AML-193 (cell line): Measurements from ENCODE around the gene TNRC6C.
A peak's percentile ranks its signal among the peaks of the same experiment; 100 is the strongest.
"Not testable (repeated sequence)": the region's sequence is repeated elsewhere in the genome, so short reads cannot be mapped to it uniquely, and the experiment has no call there.

Experiments used
- DNase-seq, 2 experiments: peaks; one replicate each; lab custom pipeline; 2025; lab: John Stamatoyannopoulos, UW

Gene TNRC6C

GRCh38 chr17:78043031-78043430, 84.5 kb downstream of the TNRC6C start:
- DNase-seq = no peak

GRCh38 chr17:78044280-78044835, 85.9 kb downstream of the TNRC6C start:
- no peak for DNase-seq

GRCh38 chr17:78045316-78045715, 86.8 kb downstream of the TNRC6C start:
- DNase-seq = no peak

- peak; percentile 22 to 41 for DNase-seq
Measured at GRCh38 chr17:78046923-78047322, 88.4 kb downstream of the TNRC6C start.

GRCh38 chr17:78048346-78049292, 90.1 kb downstream of the TNRC6C start:
- DNase-seq = no peak

GRCh38 chr17:78049609-78050008, 91.1 kb downstream of the TNRC6C start:
- DNase-seq = no peak

GRCh38 chr17:78051186-78051972, 92.9 kb downstream of the TNRC6C start:
- no peak for DNase-seq

- no peak for DNase-seq
Measured at GRCh38 chr17:78053777-78054468, 95.4 kb downstream of the TNRC6C start.

- DNase-seq = no peak
Measured at GRCh38 chr17:78057113-78057740, 98.7 kb downstream of the TNRC6C start.

- DNase-seq = no peak
Measured at GRCh38 chr17:78058001-78058400, 99.5 kb downstream of the TNRC6C start.

- DNase-seq = no peak
Measured at GRCh38 chr17:78058581-78058980, 100.1 kb downstream of the TNRC6C start.

- DNase-seq = no peak
Measured at GRCh38 chr17:78062596-78062995, 104.1 kb downstream of the TNRC6C start.

- no peak for DNase-seq
Measured at GRCh38 chr17:78063489-78063888, 105.0 kb downstream of the TNRC6C start.

GRCh38 chr17:78064708-78065107, 106.2 kb downstream of the TNRC6C start:
- no peak for DNase-seq

- not testable (repeated sequence) for DNase-seq
Measured at GRCh38 chr17:78066976-78067375, 108.5 kb downstream of the TNRC6C start.

- no peak for DNase-seq
Measured at GRCh38 chr17:78069695-78070094, 111.2 kb downstream of the TNRC6C start.

- DNase-seq = no peak
Measured at GRCh38 chr17:78072961-78073360, 114.5 kb downstream of the TNRC6C start.

GRCh38 chr17:78075011-78075410, 116.5 kb downstream of the TNRC6C start:
- DNase-seq = no peak

- DNase-seq = no peak
Measured at GRCh38 chr17:78075545-78075944, 117.0 kb downstream of the TNRC6C start.

- DNase-seq = no peak
Measured at GRCh38 chr17:78079253-78079652, 120.8 kb downstream of the TNRC6C start.

GRCh38 chr17:78081551-78081950, 123.0 kb downstream of the TNRC6C start:
- no peak for DNase-seq
